ENCODE measurements around the gene UBAP2L. TPM values are rescaled to one million over a fixed set of nuclear protein-coding genes. Genes with fewer than 3 reads are reported as not detected.

UBAP2L gene, protein sequence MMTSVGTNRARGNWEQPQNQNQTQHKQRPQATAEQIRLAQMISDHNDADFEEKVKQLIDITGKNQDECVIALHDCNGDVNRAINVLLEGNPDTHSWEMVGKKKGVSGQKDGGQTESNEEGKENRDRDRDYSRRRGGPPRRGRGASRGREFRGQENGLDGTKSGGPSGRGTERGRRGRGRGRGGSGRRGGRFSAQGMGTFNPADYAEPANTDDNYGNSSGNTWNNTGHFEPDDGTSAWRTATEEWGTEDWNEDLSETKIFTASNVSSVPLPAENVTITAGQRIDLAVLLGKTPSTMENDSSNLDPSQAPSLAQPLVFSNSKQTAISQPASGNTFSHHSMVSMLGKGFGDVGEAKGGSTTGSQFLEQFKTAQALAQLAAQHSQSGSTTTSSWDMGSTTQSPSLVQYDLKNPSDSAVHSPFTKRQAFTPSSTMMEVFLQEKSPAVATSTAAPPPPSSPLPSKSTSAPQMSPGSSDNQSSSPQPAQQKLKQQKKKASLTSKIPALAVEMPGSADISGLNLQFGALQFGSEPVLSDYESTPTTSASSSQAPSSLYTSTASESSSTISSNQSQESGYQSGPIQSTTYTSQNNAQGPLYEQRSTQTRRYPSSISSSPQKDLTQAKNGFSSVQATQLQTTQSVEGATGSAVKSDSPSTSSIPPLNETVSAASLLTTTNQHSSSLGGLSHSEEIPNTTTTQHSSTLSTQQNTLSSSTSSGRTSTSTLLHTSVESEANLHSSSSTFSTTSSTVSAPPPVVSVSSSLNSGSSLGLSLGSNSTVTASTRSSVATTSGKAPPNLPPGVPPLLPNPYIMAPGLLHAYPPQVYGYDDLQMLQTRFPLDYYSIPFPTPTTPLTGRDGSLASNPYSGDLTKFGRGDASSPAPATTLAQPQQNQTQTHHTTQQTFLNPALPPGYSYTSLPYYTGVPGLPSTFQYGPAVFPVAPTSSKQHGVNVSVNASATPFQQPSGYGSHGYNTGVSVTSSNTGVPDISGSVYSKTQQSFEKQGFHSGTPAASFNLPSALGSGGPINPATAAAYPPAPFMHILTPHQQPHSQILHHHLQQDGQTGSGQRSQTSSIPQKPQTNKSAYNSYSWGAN
- total RNA-seq, result 100 to 1,000 TPM; 247 to 266 TPM

DNA sequence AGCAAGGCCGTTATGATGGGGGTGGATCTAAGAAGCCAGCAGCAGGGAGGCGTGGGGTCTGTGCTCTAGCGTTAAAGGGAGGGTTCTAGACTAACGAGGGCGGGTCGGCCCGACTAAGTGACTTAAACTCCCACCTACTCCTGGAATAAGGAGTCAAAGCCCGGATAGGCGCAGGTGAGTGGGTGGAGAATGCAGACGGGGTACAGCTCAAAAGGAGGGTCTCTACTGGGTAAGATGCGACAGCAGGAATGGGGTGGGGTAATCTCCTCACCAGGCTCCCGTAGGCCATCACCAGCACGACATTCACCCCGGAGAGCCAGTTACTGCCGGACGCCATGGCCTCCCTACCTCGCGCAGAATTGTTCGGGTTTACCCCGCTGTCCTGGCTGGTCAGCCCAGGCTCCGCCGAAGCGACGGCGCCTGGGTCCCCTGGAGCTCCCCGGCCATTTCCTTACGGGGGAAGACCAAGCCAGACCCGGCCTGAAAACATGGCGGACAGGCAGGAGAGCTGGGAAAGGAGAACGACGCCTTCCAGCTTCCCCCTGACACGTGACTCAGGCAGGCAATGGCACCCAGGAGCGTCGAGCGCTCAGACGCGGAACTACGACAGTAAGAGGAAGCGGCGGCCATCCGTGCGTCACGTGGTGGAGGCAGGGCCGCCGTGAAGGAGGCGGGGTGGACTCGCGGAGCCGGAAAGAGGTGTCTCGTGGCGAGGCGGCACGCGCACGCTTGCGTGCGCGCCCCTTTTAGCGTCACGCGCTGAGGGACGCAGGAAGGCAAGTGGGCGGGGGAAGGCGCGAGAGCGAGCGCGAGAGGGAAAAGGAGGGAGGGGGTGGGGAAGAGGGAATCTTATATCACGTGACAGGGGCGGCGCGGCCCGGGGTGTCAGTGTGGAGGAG, at the start of gene UBAP2L:
Gene UBAP2L (plus strand): TSS at position 885 of the 899 bp plus-strand sequence. CDS start 4,169 bp downstream, outside the sequence.
- no peaks in the 10 kb centered on the region for H3K27me3 Mint-ChIP-seq
- peak; percentile 99 for DNase-seq
- H3K4me3 Mint-ChIP-seq, result peak within 1 kb of the TSS; percentile 94
- peaks cover 72% of the 10 kb centered on the region for H3K36me3 Mint-ChIP-seq
- H3K27ac Mint-ChIP-seq, result peak within 1 kb of the TSS; percentile 98
- peaks cover 8% of the 10 kb centered on the region for H3K9me3 Mint-ChIP-seq
- H3K4me1 Mint-ChIP-seq, result peaks cover 59% of the 10 kb centered on the region

DNA sequence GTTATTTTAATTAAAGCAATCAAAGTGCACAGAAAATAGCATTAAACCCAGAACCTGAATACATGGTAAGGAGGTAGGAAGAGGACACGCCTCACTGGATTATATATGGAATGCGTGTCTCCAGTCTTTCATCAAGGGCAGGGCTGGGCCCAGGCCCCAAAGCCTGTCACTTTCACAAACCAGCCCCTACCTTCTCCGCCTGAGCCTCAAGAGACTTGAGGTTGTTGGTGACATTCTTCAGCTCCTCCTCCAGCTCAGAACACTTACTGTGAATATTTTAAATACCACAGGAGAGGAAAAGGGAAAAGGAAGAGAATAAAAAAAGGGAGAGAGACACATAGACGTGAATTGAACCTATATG, 49.6 kb upstream of the UBAP2L start:
- no peak for DNase-seq
- peak overlapping the region; percentile 89 for H3K27ac Mint-ChIP-seq
- H3K4me1 Mint-ChIP-seq, result peaks cover 50% of the 10 kb centered on the region
- H3K27me3 Mint-ChIP-seq, result no peaks in the 10 kb centered on the region
- no peaks in the 10 kb centered on the region for H3K9me3 Mint-ChIP-seq
- peaks cover 62% of the 10 kb centered on the region for H3K36me3 Mint-ChIP-seq
- peak overlapping the region; percentile 15 for H3K4me3 Mint-ChIP-seq

DNA sequence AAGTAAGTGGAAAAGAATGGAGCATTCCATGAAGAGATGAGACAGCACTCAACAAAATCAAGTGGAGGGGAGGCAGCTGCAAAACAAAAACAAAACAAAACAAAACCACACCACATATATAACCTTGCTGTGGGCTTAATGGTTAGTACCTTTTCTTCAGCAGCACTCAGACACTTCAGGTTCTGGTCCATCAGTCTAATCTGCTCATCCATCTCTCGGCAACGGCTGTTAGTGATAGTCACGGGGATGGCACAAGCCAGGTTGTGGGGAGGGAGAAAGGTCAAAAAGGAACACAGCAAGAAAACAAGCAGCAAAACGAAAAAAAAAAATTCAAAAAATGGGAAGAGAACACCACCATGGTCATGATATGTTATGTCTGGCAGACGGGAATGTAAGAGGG, 48.9 kb upstream of the UBAP2L start:
- peak overlapping the region; percentile 89 for H3K27ac Mint-ChIP-seq
- H3K36me3 Mint-ChIP-seq, result peaks cover 63% of the 10 kb centered on the region
- no peak for DNase-seq
- no peaks in the 10 kb centered on the region for H3K9me3 Mint-ChIP-seq
- no peak overlapping the region for H3K4me3 Mint-ChIP-seq
- H3K27me3 Mint-ChIP-seq, result no peaks in the 10 kb centered on the region
- peaks cover 55% of the 10 kb centered on the region for H3K4me1 Mint-ChIP-seq

DNA sequence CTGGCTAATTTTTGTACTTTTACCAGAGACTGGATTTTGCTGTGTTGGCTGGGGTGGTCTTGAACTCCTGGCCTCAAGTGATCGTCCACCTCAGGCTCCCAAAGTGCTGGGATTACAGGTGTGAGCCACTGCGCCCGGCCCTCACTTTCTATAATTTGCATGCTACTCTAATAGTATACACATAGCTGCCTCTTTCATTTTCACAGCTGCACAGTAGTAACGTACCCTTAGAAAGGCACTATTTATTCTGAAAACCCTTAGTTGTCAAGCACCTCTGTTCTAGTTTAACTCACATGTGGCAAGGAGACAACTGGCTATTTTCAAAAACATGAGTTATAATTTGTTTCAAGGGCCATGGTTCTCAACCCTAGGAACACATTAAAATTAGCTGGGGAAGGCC, 46.1 kb upstream of the UBAP2L start:
- DNase-seq, result no peak
- Mint-ChIP-seq H3K36me3 (peaks cover 69% of the 10 kb centered on the region), H3K27ac (no peak overlapping the region), H3K27me3 (no peaks in the 10 kb centered on the region), H3K4me3 (no peak overlapping the region), H3K4me1 (peaks cover 72% of the 10 kb centered on the region), H3K9me3 (no peaks in the 10 kb centered on the region)

DNA sequence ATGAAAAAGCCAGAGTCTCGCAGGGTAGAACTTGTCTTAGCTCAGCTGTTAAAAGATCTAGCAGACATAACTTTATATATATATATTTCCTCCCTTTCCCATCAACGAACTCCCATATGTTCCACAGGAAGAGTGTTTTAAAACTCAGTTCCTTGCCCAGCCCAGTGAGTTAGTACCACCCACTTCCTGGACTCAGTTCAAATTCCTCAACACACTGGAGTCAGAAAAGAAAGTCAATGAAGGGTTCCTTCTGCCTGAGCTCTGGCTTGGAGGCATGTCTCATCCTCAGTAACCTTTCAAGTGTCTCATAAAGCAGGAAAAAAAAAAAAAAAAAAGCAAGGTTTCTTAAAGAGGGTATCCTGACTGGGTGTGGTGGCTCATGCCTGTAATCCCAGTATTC, 44.4 kb upstream of the UBAP2L start:
- DNase-seq, result no peak
- Mint-ChIP-seq H3K27ac (peak overlapping the region; percentile 47), H3K4me3 (peak overlapping the region; percentile 0), H3K9me3 (no peaks in the 10 kb centered on the region), H3K27me3 (no peaks in the 10 kb centered on the region), H3K4me1 (peaks cover 72% of the 10 kb centered on the region), H3K36me3 (peaks cover 68% of the 10 kb centered on the region)

DNA sequence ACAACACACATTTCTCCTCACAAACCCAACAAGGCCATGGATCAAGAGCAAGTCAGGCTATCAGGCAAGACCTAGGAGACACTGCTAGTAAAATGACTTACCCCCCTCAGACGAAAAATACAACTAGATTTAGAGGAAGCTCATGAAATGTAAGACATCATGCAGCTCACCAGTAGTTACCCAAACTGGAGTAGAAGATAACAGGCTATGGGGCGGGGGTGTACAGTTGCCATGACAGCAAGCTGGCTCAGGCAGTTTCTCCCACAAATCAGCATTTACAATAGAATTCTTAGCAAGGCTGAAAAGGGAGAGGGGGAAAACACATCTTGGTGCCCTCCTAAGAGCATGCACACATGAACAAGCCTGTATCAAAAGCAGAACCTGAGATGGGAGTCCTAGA, 42.7 kb upstream of the UBAP2L start:
- no peaks in the 10 kb centered on the region for H3K9me3 Mint-ChIP-seq
- H3K4me3 Mint-ChIP-seq, result peak overlapping the region; percentile 100
- no peaks in the 10 kb centered on the region for H3K27me3 Mint-ChIP-seq
- no peak for DNase-seq
- peaks cover 62% of the 10 kb centered on the region for H3K4me1 Mint-ChIP-seq
- peaks cover 64% of the 10 kb centered on the region for H3K36me3 Mint-ChIP-seq
- peak overlapping the region; percentile 60 for H3K27ac Mint-ChIP-seq

DNA sequence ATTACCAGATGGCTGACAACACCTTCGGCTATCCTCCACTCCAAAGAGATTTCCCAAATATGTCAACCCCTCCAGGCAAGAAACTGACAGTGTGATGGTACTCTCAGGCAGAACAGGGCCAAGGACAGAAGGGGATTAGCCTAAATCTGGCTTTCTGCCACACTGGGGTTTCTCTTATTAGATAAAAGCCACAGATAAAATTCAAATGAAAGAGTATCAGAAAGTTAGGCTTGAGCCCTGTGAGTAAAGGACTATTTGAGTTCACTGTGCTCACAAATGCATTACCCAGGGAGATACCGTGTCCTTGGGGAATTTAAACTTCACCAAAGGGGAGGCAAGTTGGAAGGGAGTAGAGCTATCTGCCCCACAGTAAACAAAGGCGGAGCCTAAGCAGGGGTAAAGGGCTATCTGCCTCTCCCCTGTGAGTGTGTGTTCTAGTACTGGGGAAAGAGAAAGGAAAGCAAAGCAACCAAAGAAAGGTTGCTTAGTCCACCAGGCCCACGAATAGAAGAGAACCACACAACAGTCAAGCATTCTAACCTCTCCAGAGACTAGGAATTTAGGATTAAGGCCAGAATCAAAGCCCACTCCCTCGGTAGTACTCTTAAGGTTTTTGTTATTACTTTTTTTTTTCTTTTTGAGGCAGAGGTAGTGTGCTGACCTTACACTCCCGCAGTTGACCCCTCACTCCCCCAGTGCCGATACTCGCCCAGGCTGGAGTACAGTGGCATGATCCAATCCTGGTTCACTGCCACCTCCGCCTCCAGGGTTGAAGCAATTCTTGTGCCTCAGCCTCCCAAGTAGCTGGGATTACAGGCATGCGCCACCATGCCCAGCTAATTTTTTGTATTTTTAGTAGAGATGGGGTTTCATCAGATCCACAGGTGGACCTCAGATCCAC, 41.6 kb upstream of the UBAP2L start:
- H3K27ac Mint-ChIP-seq, result peak overlapping the region; percentile 100
- no peaks in the 10 kb centered on the region for H3K27me3 Mint-ChIP-seq
- no peak for DNase-seq
- peaks cover 62% of the 10 kb centered on the region for H3K36me3 Mint-ChIP-seq
- H3K4me3 Mint-ChIP-seq, result peak overlapping the region; percentile 100
- H3K9me3 Mint-ChIP-seq, result no peaks in the 10 kb centered on the region
- peaks cover 64% of the 10 kb centered on the region for H3K4me1 Mint-ChIP-seq

DNA sequence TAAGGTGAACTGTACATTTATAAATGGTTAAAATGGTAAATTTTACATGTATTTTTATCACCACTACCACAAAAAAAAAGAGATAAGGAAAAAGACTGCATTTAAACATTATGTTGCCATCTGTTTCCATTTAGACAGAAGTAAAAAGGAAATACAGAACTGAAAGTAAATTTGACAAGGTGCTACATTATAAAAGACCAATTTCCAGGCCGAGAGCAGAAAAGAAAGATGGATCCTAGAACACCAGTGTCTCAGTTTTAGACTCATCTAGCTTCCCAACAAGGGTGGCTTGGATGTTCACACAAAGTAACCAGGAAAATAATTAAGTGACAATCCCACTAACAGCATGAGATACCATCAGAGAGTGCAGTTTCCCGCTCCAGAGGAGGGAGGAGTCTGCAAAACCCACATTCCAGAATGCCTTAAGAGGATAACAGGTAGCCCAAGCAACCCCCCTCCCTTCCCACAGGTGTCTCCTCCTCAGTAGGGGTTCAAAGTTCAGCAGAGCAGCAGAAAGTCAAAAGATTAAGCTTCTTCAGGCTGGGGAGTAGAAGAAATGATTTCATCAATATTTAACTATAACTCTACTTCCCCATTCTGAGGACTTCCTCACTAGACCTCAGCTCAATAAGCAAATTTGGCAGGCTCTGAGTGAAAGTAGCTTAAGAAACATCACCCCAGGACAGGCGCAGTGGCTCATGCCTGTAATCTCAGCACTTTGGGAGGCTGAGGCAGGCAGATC, 40.6 kb upstream of the UBAP2L start:
- Mint-ChIP-seq H3K27me3 (no peaks in the 10 kb centered on the region), H3K4me1 (peaks cover 66% of the 10 kb centered on the region), H3K4me3 (peak overlapping the region; percentile 100), H3K27ac (peak overlapping the region; percentile 100), H3K9me3 (no peaks in the 10 kb centered on the region), H3K36me3 (peaks cover 60% of the 10 kb centered on the region)
- no peak for DNase-seq

DNA sequence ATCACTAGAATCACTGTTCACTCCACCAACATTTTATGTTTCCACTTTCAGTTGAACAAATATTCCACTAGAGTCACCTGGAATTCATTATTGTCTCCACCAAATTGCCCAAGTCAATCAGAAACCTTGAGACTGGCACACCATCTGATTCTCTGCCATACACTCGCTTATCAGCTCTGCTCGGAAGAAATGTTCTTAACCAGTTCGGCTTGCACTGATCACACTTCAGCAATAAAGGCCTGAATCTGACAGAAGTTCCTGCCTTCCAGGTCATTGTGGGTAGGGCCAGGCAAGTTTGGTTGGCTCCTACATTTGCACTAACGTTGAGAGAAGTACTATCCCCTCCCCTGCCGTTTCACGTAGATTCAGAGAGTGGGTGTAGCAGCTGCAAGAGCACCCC, 38.8 kb upstream of the UBAP2L start:
- peaks cover 55% of the 10 kb centered on the region for H3K4me1 Mint-ChIP-seq
- H3K9me3 Mint-ChIP-seq, result no peaks in the 10 kb centered on the region
- H3K27ac Mint-ChIP-seq, result peak overlapping the region; percentile 100
- peaks cover 47% of the 10 kb centered on the region for H3K36me3 Mint-ChIP-seq
- peak overlapping the region; percentile 100 for H3K4me3 Mint-ChIP-seq
- no peaks in the 10 kb centered on the region for H3K27me3 Mint-ChIP-seq
- no peak for DNase-seq

DNA sequence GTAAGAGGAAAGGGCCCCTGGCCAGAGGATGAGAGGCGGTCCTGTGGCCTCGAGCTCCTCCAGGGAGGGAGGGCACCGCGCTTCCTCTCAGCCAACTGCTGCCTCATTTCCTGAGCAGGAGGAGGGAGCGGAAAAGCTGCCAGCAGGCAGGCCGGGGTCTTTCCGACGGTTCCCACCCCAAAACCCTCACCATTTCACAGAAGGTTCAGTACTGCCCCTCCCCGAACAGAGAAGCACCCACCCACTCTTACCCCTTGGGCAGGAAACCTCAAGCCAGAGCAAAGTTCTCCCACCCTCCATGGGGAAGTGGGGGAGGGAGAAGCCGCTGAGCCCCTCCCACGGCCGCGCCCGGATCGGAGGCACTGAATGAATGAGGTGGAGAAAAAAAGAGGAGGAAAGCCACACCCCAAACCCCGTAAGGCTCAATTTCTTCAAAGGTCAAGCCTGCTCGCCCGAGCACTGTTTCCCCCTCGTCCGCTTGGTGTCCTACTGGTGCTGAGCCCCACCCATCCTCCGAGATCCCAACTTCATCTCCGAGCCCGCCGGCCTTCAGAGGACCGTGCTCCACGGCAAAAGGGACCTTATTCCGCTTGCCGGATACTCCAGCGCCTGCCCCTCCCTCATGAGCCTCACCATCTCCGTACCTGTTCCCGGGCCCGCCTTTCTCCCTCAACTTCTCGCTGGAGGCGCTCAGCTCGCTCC, 38.3 kb upstream of the UBAP2L start:
- Mint-ChIP-seq H3K27me3 (no peaks in the 10 kb centered on the region), H3K4me1 (peaks cover 49% of the 10 kb centered on the region), H3K9me3 (no peaks in the 10 kb centered on the region), H3K36me3 (peaks cover 41% of the 10 kb centered on the region), H3K27ac (peak overlapping the region; percentile 100), H3K4me3 (peak overlapping the region; percentile 100)
- DNase-seq, result peak; percentile 89

DNA sequence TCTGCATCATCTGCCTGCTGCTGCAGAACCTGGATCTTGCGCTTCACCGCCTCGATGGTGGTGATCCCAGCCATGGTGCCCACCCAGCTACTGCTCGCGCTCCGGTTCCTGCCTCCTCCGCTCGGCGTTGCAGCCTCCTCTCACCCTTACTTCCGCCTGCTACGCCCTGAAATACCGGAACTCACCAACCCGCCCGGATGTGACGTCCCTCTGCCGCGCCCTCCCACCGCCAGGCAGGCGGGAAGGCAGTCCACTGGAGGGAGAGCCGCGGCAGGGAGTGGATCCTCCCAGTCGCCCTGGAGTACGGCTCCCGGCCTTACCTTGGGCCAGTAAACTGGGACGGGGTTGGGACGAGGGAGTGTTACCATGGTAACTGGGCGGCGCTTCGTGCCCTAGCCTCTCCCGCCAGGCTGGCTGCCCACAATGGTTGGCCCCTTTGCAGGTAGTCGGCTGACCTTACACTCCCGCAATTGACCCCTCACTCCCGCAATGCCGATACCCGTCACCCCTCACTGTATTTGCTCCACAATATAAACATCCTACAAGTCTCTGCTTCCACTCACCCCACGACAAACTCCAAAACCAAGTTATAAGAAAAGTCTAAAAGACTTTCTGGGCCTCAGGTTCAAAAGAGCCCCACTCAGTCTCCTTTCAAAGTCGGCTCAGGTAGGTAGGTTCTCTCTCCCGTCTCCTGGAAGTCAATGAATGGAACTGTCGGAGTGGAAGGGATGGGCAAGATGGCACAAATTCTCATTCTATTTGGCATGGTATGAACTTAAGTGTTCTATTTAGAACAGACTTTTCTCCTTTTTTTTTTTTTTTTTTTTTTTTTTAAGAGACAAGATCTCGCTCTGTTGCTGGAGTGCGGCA, 37.5 kb upstream of the UBAP2L start:
- peak; percentile 97 for DNase-seq
- no peaks in the 10 kb centered on the region for H3K27me3 Mint-ChIP-seq
- H3K36me3 Mint-ChIP-seq, result peaks cover 37% of the 10 kb centered on the region
- H3K4me1 Mint-ChIP-seq, result peaks cover 41% of the 10 kb centered on the region
- no peaks in the 10 kb centered on the region for H3K9me3 Mint-ChIP-seq
- H3K4me3 Mint-ChIP-seq, result peak overlapping the region; percentile 100
- H3K27ac Mint-ChIP-seq, result peak overlapping the region; percentile 100

DNA sequence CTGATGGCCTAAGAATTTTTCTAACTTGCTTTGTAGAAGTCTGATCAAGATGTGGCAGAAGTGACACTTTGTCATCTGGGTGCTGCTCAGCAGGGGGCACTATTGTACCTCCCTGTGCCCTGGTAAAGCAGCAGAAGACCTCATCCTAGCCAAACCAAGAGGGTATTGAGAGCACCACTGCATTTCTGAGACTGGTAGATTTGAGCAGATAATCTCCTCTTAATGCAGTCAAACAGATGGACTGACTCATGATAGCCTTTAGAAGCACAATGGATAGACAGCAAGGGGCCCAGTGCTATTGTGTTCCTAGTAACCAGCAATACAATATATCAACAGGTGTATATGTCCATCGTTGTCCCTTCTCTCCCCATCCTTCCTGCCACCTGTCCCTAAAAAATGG, 34.6 kb upstream of the UBAP2L start:
- Mint-ChIP-seq H3K9me3 (no peaks in the 10 kb centered on the region), H3K4me3 (no peak overlapping the region), H3K36me3 (peaks cover 13% of the 10 kb centered on the region), H3K27me3 (no peaks in the 10 kb centered on the region), H3K27ac (no peak overlapping the region), H3K4me1 (peaks cover 13% of the 10 kb centered on the region)
- peak; percentile 66 for DNase-seq

All from activated naive CD8-positive, alpha-beta T cell treated with anti-CD3 and anti-CD28 coated beads for 36 hours (primary cell).